Stimulated activated CD8-positive, alpha-beta memory T cell treated with anti-CD3 and anti-CD28 coated beads, Interleukin-4, amount 100 ng/mL, for 4 hours (primary cell): ENCODE results near the gene PUS1.

ENCODE experiments used
- DNase-seq, 2 donors: peaks; one replicate each; pipeline ENCODE4 v3.0.0-alpha.2; 2020; ENCODE audit warnings: low read depth in 2 of 2, low spot score in 1 of 2

The PUS1 gene

DNA sequence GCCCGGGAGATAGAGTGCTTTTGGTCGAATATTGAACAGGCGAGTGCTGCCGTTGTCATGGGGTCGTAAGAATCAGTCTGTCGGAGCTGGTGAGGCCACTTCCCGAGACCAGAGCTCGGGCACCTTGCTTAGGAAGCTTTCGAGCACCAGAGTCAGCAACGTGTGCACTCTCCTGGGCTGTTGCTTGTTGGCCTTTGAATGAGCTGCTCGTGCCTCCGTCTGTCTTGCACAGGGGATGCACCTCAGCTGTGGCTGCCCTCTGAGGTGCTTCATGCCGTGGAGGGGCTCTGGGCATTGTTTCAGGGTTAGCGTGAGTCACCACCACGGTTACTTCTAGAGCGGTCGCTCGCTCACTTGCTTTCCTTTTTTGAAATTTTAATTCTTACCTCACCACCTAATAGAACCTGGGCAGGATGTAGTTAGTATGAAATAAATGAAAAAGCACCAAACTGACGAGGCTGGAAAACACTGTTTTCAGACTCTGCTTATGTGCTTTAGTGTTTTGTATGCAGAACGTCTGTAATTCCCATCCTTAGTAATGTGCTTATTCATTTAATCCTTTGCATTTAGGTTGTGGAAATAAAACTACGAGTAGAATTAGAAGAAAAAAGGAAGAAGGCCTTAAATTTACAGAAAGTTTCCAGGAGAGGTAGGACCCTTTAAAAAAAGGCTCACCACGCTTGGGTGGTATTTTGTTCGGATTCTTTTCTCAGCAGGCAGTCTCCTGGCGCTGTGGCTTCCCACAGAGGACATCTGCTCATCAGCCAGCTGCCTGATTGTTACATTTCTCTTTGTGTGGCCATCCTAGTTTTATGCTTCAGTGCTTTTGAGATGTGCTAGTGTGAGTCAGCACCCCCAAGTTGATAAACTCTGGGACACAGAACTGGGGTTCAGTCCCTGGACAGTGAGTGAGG is 61.2 kb downstream of the PUS1 start:
- no peak for DNase-seq

DNA sequence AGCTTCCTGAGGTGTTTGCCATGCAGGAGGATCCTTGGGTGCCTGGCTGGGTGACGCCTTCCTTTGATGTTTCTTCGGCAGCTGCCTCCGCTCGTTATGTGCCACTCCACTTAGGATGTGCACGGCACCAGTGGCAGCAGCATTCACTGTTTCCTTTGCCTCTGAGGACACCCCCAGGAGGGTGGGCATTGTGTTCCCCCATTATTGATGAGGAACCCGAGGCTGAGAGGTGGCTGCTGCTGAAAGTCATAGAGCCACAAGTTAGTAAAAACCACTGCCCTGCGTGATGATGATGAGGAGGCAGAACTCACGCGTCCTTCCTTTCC is 61.9 kb downstream of the PUS1 start:
- DNase-seq, result no peak

DNA sequence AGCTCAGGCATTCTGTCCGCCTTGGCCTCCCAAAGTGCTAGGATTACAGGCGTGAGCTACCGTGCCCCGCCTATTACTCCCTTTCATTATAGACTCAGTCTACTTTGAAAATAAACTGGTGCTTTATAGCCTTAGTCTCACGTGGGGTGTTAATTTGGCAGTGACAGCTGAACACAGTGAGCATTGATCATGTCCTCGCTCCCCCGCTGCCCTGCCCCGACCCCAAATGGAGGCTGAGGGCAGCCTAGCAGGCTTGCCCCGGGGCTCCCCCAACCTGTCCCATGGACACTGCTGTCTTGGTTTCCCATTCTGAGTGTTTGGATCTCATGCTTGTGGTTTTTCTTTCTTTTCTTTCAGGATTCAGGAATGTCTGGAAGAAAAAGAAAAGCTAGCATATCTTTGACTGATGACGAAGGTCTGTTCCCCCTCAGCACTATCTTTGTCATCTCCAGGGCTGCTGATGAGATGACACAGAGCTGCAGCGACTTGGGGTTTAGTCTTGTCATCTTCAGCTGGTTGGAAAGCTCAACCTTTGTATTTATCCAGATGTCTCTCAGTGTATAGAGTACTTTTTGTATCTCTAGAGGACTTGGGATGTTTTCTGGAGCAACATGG is 62.8 kb downstream of the PUS1 start:
- DNase-seq, result no peak

DNA sequence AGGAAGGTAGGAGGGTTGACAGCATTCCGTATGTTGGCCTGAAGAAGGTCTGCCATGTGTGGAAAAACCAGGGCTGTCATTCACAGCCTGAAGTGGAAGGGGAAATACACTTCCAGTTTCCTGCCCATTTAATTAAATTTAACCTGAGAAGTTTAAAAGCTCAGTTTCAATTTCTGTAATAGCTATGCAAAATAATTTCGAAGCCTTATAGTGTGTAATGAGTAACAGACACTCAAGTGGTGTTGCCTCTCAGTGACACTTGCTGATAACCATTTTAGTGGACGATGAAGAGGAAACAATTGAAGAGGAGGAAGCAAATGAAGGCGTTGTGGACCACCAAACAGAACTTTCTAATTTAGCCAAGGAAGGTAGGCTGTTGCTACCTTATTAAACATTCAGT is 65.5 kb downstream of the PUS1 start:
- DNase-seq, result no peak
